ENCODE measurements around the gene TSPAN16. TPM values are rescaled to one million over a fixed set of nuclear protein-coding genes. Genes with fewer than 3 reads are reported as not detected.
"Not testable (repeated sequence)": the region's sequence is repeated elsewhere in the genome, so short reads cannot be mapped to it uniquely, and the experiment has no call there.

TSPAN16 gene
- polyA plus RNA-seq, 1 donor from 2014 or later: not detected

GRCh38 chr19:11338569-11339253 lies 42.8 kb downstream of the TSPAN16 start:
- Mint-ChIP-seq H3K4me3 (peak overlapping the region; percentile 83 to 94 (median 90)), H3K27ac (peak overlapping the region; percentile 57 to 88 (median 70)), H3K27me3 (no peaks in the 10 kb centered on the region), H3K4me1 (peaks cover 8 to 12% (median 9%) of the 10 kb centered on the region in 3 donors), H3K36me3 (peaks cover 5% of the 10 kb centered on the region), H3K9me3 (no peaks in the 10 kb centered on the region)

GRCh38 chr19:11339254-11340098 lies 43.5 kb downstream of the TSPAN16 start, which contains the start of gene RAB3D:
TSS of gene RAB3D (minus strand) at chr19:11339657. CDS start at chr19:11337399, 2,258 bp downstream.
- H3K27ac Mint-ChIP-seq: peak within 1 kb of the TSS; percentile 62 to 88 (median 70)
- no peaks in the 10 kb centered on the region for H3K9me3 Mint-ChIP-seq
- no peaks in the 10 kb centered on the region for H3K27me3 Mint-ChIP-seq
- H3K36me3 Mint-ChIP-seq: peaks cover 5% of the 10 kb centered on the region
- H3K4me3 Mint-ChIP-seq: peak within 1 kb of the TSS; percentile 83 to 94 (median 90)
- H3K4me1 Mint-ChIP-seq: peaks cover 11 to 12% (median 11%) of the 10 kb centered on the region in 3 donors

GRCh38 chr19:11340099-11340467 lies 44.1 kb downstream of the TSPAN16 start:
- Mint-ChIP-seq H3K4me1 (peaks cover 12 to 13% (median 12%) of the 10 kb centered on the region in 3 donors), H3K4me3 (peak overlapping the region; percentile 83 to 94 (median 90)), H3K27ac (peak overlapping the region; percentile 47 to 73 (median 62))
- H3K36me3 Mint-ChIP-seq, H3K27me3 Mint-ChIP-seq, H3K9me3 Mint-ChIP-seq: not testable (repeated sequence)

- Mint-ChIP-seq H3K27me3 (no peaks in the 10 kb centered on the region), H3K4me3 (peak overlapping the region in 2 of 4 donors; percentile 42 to 60), H3K36me3 (peaks cover 1% of the 10 kb centered on the region), H3K9me3 (no peaks in the 10 kb centered on the region), H3K4me1 (peaks cover 19 to 28% (median 27%) of the 10 kb centered on the region in 3 donors), H3K27ac (peak overlapping the region in 1 of 3 donors; percentile 59)
Observed at GRCh38 chr19:11342429-11342828, 46.5 kb downstream of the TSPAN16 start.

- Mint-ChIP-seq H3K36me3 (peaks cover 4% of the 10 kb centered on the region), H3K9me3 (peaks cover 0 to 2% (median 0%) of the 10 kb centered on the region in 3 donors), H3K27me3 (no peaks in the 10 kb centered on the region), H3K4me3 (peak overlapping the region; percentile 89 to 100 (median 98)), H3K27ac (peak overlapping the region; percentile 79 to 85 (median 81)), H3K4me1 (peaks cover 11 to 21% (median 20%) of the 10 kb centered on the region in 3 donors)
Observed at GRCh38 chr19:11345122-11345803, 49.3 kb downstream of the TSPAN16 start.

- H3K36me3 Mint-ChIP-seq: peaks cover 4% of the 10 kb centered on the region
- peaks cover 11 to 20% (median 19%) of the 10 kb centered on the region in 3 donors for H3K4me1 Mint-ChIP-seq
- no peaks in the 10 kb centered on the region for H3K27me3 Mint-ChIP-seq
- H3K4me3 Mint-ChIP-seq: peak within 1 kb of the TSS; percentile 89 to 100 (median 98)
- peak within 1 kb of the TSS; percentile 79 to 95 (median 93) for H3K27ac Mint-ChIP-seq
- peaks cover 0 to 2% (median 0%) of the 10 kb centered on the region in 3 donors for H3K9me3 Mint-ChIP-seq
Observed at GRCh38 chr19:11346104-11346940, 50.4 kb downstream of the TSPAN16 start, which contains the start of the genes CCDC159 and TMEM205. TSS of gene CCDC159 (plus strand) at chr19:11346519. CDS start at chr19:11346607, 88 bp downstream. TSS of gene TMEM205 (minus strand) at chr19:11346268. CDS start at chr19:11345619, 649 bp downstream.

- Mint-ChIP-seq H3K4me1 (peaks cover 11 to 20% (median 19%) of the 10 kb centered on the region in 3 donors), H3K4me3 (peak overlapping the region; percentile 89 to 100 (median 98)), H3K9me3 (peaks cover 0 to 2% (median 0%) of the 10 kb centered on the region in 3 donors), H3K27ac (peak overlapping the region in 2 of 3 donors; percentile 79 to 93), H3K36me3 (peaks cover 4% of the 10 kb centered on the region), H3K27me3 (no peaks in the 10 kb centered on the region)
Observed at GRCh38 chr19:11347546-11348039, 51.6 kb downstream of the TSPAN16 start.

- H3K4me1 Mint-ChIP-seq: peaks cover 11 to 20% (median 19%) of the 10 kb centered on the region in 3 donors
- peaks cover 0 to 2% (median 0%) of the 10 kb centered on the region in 3 donors for H3K9me3 Mint-ChIP-seq
- no peaks in the 10 kb centered on the region for H3K27me3 Mint-ChIP-seq
- peak overlapping the region in 1 of 3 donors; percentile 59 for H3K27ac Mint-ChIP-seq
- H3K36me3 Mint-ChIP-seq: peaks cover 4% of the 10 kb centered on the region
- H3K4me3 Mint-ChIP-seq: peak overlapping the region in 2 of 4 donors; percentile 56 to 77
Observed at GRCh38 chr19:11349171-11349570, 53.2 kb downstream of the TSPAN16 start.

GRCh38 chr19:11354102-11354501 lies 58.1 kb downstream of the TSPAN16 start:
- H3K4me1 Mint-ChIP-seq, H3K27me3 Mint-ChIP-seq, H3K27ac Mint-ChIP-seq, H3K36me3 Mint-ChIP-seq, H3K9me3 Mint-ChIP-seq: not testable (repeated sequence)
- H3K4me3 Mint-ChIP-seq: peak overlapping the region in 1 of 4 donors; percentile 14

GRCh38 chr19:11355160-11356073 lies 59.5 kb downstream of the TSPAN16 start, which contains the start of gene PLPPR2:
TSS of gene PLPPR2 (plus strand) at chr19:11355432. CDS start at chr19:11357674, 2,242 bp downstream.
- H3K9me3 Mint-ChIP-seq: no peaks in the 10 kb centered on the region
- H3K36me3 Mint-ChIP-seq: no peaks in the 10 kb centered on the region
- H3K4me3 Mint-ChIP-seq: peak within 1 kb of the TSS; percentile 14 to 74 (median 53)
- peak within 1 kb of the TSS in 1 of 3 donors; percentile 94 for H3K27ac Mint-ChIP-seq
- peaks cover 0 to 9% (median 4%) of the 10 kb centered on the region in 3 donors for H3K4me1 Mint-ChIP-seq
- peaks cover 8% of the 10 kb centered on the region for H3K27me3 Mint-ChIP-seq

GRCh38 chr19:11356074-11356397 lies 60.1 kb downstream of the TSPAN16 start:
- H3K9me3 Mint-ChIP-seq: no peaks in the 10 kb centered on the region
- H3K4me3 Mint-ChIP-seq: peak overlapping the region in 3 of 4 donors; percentile 47 to 69 (median 59)
- H3K27me3 Mint-ChIP-seq: peaks cover 8% of the 10 kb centered on the region
- H3K36me3 Mint-ChIP-seq: no peaks in the 10 kb centered on the region
- peak overlapping the region in 1 of 3 donors; percentile 94 for H3K27ac Mint-ChIP-seq
- peaks cover 0 to 9% (median 4%) of the 10 kb centered on the region in 3 donors for H3K4me1 Mint-ChIP-seq

GRCh38 chr19:11356676-11357550 lies 61.0 kb downstream of the TSPAN16 start:
- H3K9me3 Mint-ChIP-seq: no peaks in the 10 kb centered on the region
- peaks cover 8% of the 10 kb centered on the region for H3K27me3 Mint-ChIP-seq
- H3K27ac Mint-ChIP-seq: no peak overlapping the region
- H3K4me1 Mint-ChIP-seq: peaks cover 0 to 9% (median 4%) of the 10 kb centered on the region in 3 donors
- peak overlapping the region in 1 of 4 donors; percentile 49 for H3K4me3 Mint-ChIP-seq
- no peaks in the 10 kb centered on the region for H3K36me3 Mint-ChIP-seq
